Progenitor cell of endocrine pancreas (in vitro differentiated cells): Measurements from ENCODE around the gene AGL. TPM values are rescaled to one million over a fixed set of nuclear protein-coding genes. Genes with fewer than 3 reads are reported as not detected.

Experiments
- DNase-seq: peaks from one replicate; pipeline ENCODE4 v3.0.0; 2021; ENCODE audit warnings: low spot score; ENCODE audit not compliant: unreplicated experiment
- H3K27ac Mint-ChIP-seq: 2 replicates; pipeline ENCODE4 v1.8.0; 2021; ENCODE audit warnings: mild to moderate bottlenecking, moderate library complexity, mixed read lengths
- H3K27me3 Mint-ChIP-seq: 2 replicates; pipeline ENCODE4 v1.8.0; 2021; ENCODE audit warnings: mixed read lengths
- H3K36me3 Mint-ChIP-seq: 2 replicates; pipeline ENCODE4 v1.8.0; 2022; ENCODE audit warnings: mixed read lengths; ENCODE audit not compliant: insufficient read depth
- H3K4me1 Mint-ChIP-seq: 2 replicates; pipeline ENCODE4 v1.8.0; 2021; ENCODE audit warnings: low read depth, mixed read lengths
- H3K4me3 Mint-ChIP-seq: 2 replicates; pipeline ENCODE4 v1.8.0; 2021; ENCODE audit warnings: low read depth, mild to moderate bottlenecking, moderate library complexity, mixed read lengths
- H3K9me3 Mint-ChIP-seq: 2 replicates; pipeline ENCODE4 v1.8.0; 2021; ENCODE audit warnings: low read depth, mixed read lengths
- total RNA-seq: library from RNA; stranded (reverse); gene quantifications from 2 replicates; pipeline ENCODE4 v1.2.1, GENCODE V29; 2021
- TF ChIP-seq, protein P1 (sequence below): fragments of 200-600 bp; sonication (generic); IDR thresholded peaks from one replicate; pipeline ENCODE4 v1.5.0; 2021; ENCODE audit warnings: antibody characterized with exemption, mild to moderate bottlenecking; ENCODE audit not compliant: unreplicated experiment

Gene AGL
- total RNA-seq, 1 donor from 2014 or later: 26.6 TPM

- H3K9me3 Mint-ChIP-seq: no peaks in the 10 kb centered on the region
- H3K36me3 Mint-ChIP-seq: peaks cover 7% of the 10 kb centered on the region
- H3K27ac Mint-ChIP-seq: no peak overlapping the region
- no peak for DNase-seq
- TF ChIP-seq, protein P1, sequence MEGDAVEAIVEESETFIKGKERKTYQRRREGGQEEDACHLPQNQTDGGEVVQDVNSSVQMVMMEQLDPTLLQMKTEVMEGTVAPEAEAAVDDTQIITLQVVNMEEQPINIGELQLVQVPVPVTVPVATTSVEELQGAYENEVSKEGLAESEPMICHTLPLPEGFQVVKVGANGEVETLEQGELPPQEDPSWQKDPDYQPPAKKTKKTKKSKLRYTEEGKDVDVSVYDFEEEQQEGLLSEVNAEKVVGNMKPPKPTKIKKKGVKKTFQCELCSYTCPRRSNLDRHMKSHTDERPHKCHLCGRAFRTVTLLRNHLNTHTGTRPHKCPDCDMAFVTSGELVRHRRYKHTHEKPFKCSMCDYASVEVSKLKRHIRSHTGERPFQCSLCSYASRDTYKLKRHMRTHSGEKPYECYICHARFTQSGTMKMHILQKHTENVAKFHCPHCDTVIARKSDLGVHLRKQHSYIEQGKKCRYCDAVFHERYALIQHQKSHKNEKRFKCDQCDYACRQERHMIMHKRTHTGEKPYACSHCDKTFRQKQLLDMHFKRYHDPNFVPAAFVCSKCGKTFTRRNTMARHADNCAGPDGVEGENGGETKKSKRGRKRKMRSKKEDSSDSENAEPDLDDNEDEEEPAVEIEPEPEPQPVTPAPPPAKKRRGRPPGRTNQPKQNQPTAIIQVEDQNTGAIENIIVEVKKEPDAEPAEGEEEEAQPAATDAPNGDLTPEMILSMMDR: no peak
- no peaks in the 10 kb centered on the region for H3K27me3 Mint-ChIP-seq
- H3K4me3 Mint-ChIP-seq: no peak overlapping the region
- H3K4me1 Mint-ChIP-seq: no peaks in the 10 kb centered on the region
These were observed 19.1 kb downstream of the AGL start for GRCh38 chr1:99869304-99869703.

GRCh38 chr1:99869723-99870122 lies 19.6 kb downstream of the AGL start:
- DNase-seq: no peak
- TF ChIP-seq, protein P1: no peak
- H3K4me1 Mint-ChIP-seq: no peaks in the 10 kb centered on the region
- H3K27ac Mint-ChIP-seq: no peak overlapping the region
- H3K4me3 Mint-ChIP-seq: no peak overlapping the region
- H3K36me3 Mint-ChIP-seq: peaks cover 5% of the 10 kb centered on the region
- H3K27me3 Mint-ChIP-seq: no peaks in the 10 kb centered on the region
- H3K9me3 Mint-ChIP-seq: no peaks in the 10 kb centered on the region

- no peak for DNase-seq
- H3K27ac Mint-ChIP-seq: no peak overlapping the region
- TF ChIP-seq, protein P1: no peak
- H3K27me3 Mint-ChIP-seq: no peaks in the 10 kb centered on the region
- peaks cover 7% of the 10 kb centered on the region for H3K36me3 Mint-ChIP-seq
- H3K4me3 Mint-ChIP-seq: no peak overlapping the region
- H3K4me1 Mint-ChIP-seq: peaks cover 6% of the 10 kb centered on the region
- H3K9me3 Mint-ChIP-seq: no peaks in the 10 kb centered on the region
These were observed 21.9 kb downstream of the AGL start for GRCh38 chr1:99872063-99872462.

- Mint-ChIP-seq H3K27ac (no peak overlapping the region), H3K27me3 (no peaks in the 10 kb centered on the region), H3K4me3 (no peak overlapping the region), H3K9me3 (no peaks in the 10 kb centered on the region), H3K4me1 (peaks cover 11% of the 10 kb centered on the region), H3K36me3 (peaks cover 10% of the 10 kb centered on the region)
- TF ChIP-seq, protein P1: no peak
- no peak for DNase-seq
These were observed 27.4 kb downstream of the AGL start for GRCh38 chr1:99877568-99877967.

DNA sequence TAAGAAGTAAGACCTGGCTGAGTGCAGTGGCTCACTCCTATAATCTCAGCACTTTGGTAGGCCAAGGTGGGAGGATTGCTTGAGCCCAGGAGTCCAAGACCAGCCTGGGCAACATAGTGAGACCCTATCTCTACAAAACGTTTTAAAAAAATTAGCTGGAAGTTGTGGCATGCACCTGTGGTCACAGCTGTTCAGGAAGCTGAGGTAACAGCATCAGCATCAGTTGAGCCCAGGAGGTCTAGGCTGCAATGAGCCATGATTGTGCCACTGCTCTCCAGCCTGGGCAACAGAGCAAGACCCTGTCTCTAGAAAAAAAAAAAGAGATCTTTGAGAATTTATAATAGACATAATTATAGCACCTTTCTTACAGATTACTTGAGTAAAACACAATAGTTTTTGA lies 36.0 kb downstream of the AGL start:
- no peaks in the 10 kb centered on the region for H3K9me3 Mint-ChIP-seq
- H3K36me3 Mint-ChIP-seq: peaks cover 22% of the 10 kb centered on the region
- no peaks in the 10 kb centered on the region for H3K27me3 Mint-ChIP-seq
- TF ChIP-seq, protein P1: no peak
- no peak overlapping the region for H3K4me3 Mint-ChIP-seq
- H3K4me1 Mint-ChIP-seq: no peaks in the 10 kb centered on the region
- no peak overlapping the region for H3K27ac Mint-ChIP-seq
- DNase-seq: no peak

GRCh38 chr1:99886841-99887240 lies 36.7 kb downstream of the AGL start:
- DNase-seq: no peak
- Mint-ChIP-seq H3K4me1 (no peaks in the 10 kb centered on the region), H3K9me3 (no peaks in the 10 kb centered on the region), H3K27me3 (no peaks in the 10 kb centered on the region), H3K4me3 (no peak overlapping the region), H3K36me3 (peaks cover 20% of the 10 kb centered on the region), H3K27ac (no peak overlapping the region)
- TF ChIP-seq, protein P1: no peak
